MCF 10A (cell line): ENCODE measurements around the gene RBMY1J. TPM values are rescaled to one million over a fixed set of nuclear protein-coding genes. Genes with fewer than 3 reads are reported as not detected.

Source experiments
- total RNA-seq: library from RNA; stranded (reverse); gene quantifications from 2 replicates; pipeline ENCODE4 v1.2.3, GENCODE V29; 2022

RBMY1J gene
- total RNA-seq, 1 experiment from 2014 or later: not detected

Other genes starting within 250 kb of the RBMY1J start
- not detected in 2 replicates for gene RBMY1F, start 220.5 kb upstream of the RBMY1J start, total RNA-seq